ENCODE measurements around the gene MLLT3.

The MLLT3 gene

GRCh38 chr9:20315677-20316076 is 306.6 kb downstream of the MLLT3 start:
- Histone ChIP-seq H3K36me3 (ENCODE audit: control insufficient read depth, insufficient read depth, low read length) (no peaks in the 10 kb centered on the region), H3K9me3 (ENCODE audit: control insufficient read depth, insufficient read depth, low read length) (no peaks in the 10 kb centered on the region), H3K4me3 (ENCODE audit: low read length) (no peak overlapping the region), H3K27me3 (ENCODE audit: control insufficient read depth, insufficient read depth, low read length) (no peaks in the 10 kb centered on the region), H3K27ac (ENCODE audit: low read length) (no peak overlapping the region), H3K4me1 (ENCODE audit: control insufficient read depth, insufficient read depth, low read length) (no peaks in the 10 kb centered on the region)
- DNase-seq (ENCODE audit: low read depth, low spot score), result no peak
- no CpG with 5 or more reads among the region's 2 CpGs for WGBS (ENCODE audit: insufficient coverage, insufficient read length)

GRCh38 chr9:20314981-20315380 is 307.3 kb downstream of the MLLT3 start:
- no peak for DNase-seq (ENCODE audit: low read depth, low spot score)
- H3K4me1 ChIP-seq (ENCODE audit: control insufficient read depth, insufficient read depth, low read length), result no peaks in the 10 kb centered on the region
- no peak overlapping the region for H3K4me3 ChIP-seq (ENCODE audit: low read length)
- H3K9me3 ChIP-seq (ENCODE audit: control insufficient read depth, insufficient read depth, low read length), result no peaks in the 10 kb centered on the region
- no CpG with 5 or more reads among the region's 3 CpGs for WGBS (ENCODE audit: insufficient coverage, insufficient read length)
- no peak overlapping the region for H3K27ac ChIP-seq (ENCODE audit: low read length)
- H3K27me3 ChIP-seq (ENCODE audit: control insufficient read depth, insufficient read depth, low read length), result no peaks in the 10 kb centered on the region
- H3K36me3 ChIP-seq (ENCODE audit: control insufficient read depth, insufficient read depth, low read length), result no peaks in the 10 kb centered on the region

GRCh38 chr9:20313415-20313814 is 308.9 kb downstream of the MLLT3 start:
- Histone ChIP-seq H3K4me3 (ENCODE audit: low read length) (no peak overlapping the region), H3K36me3 (ENCODE audit: control insufficient read depth, insufficient read depth, low read length) (no peaks in the 10 kb centered on the region), H3K27me3 (ENCODE audit: control insufficient read depth, insufficient read depth, low read length) (no peaks in the 10 kb centered on the region), H3K27ac (ENCODE audit: low read length) (no peak overlapping the region), H3K4me1 (ENCODE audit: control insufficient read depth, insufficient read depth, low read length) (no peaks in the 10 kb centered on the region), H3K9me3 (ENCODE audit: control insufficient read depth, insufficient read depth, low read length) (no peaks in the 10 kb centered on the region; the same call in 1 of the 2 replicates)
- no peak for DNase-seq (ENCODE audit: low read depth, low spot score)
- no CpG with 5 or more reads among the region's 1 CpG for WGBS (ENCODE audit: insufficient coverage, insufficient read length)

GRCh38 chr9:20312732-20313131 is 309.6 kb downstream of the MLLT3 start:
- H3K9me3 ChIP-seq (ENCODE audit: control insufficient read depth, insufficient read depth, low read length), result no peaks in the 10 kb centered on the region; the same call in 1 of the 2 replicates
- no peaks in the 10 kb centered on the region for H3K27me3 ChIP-seq (ENCODE audit: control insufficient read depth, insufficient read depth, low read length)
- DNase-seq (ENCODE audit: low read depth, low spot score), result no peak
- no peaks in the 10 kb centered on the region for H3K4me1 ChIP-seq (ENCODE audit: control insufficient read depth, insufficient read depth, low read length)
- no peaks in the 10 kb centered on the region for H3K36me3 ChIP-seq (ENCODE audit: control insufficient read depth, insufficient read depth, low read length)
- H3K4me3 ChIP-seq (ENCODE audit: low read length), result no peak overlapping the region
- H3K27ac ChIP-seq (ENCODE audit: low read length), result no peak overlapping the region

GRCh38 chr9:20310024-20310423 is 312.3 kb downstream of the MLLT3 start:
- no peak overlapping the region for H3K4me3 ChIP-seq (ENCODE audit: low read length)
- H3K27me3 ChIP-seq (ENCODE audit: control insufficient read depth, insufficient read depth, low read length), result no peaks in the 10 kb centered on the region
- H3K4me1 ChIP-seq (ENCODE audit: control insufficient read depth, insufficient read depth, low read length), result no peaks in the 10 kb centered on the region; the same call in 1 of the 2 replicates
- no peaks in the 10 kb centered on the region for H3K36me3 ChIP-seq (ENCODE audit: control insufficient read depth, insufficient read depth, low read length)
- no peak for DNase-seq (ENCODE audit: low read depth, low spot score)
- no CpG with 5 or more reads among the region's 2 CpGs for WGBS (ENCODE audit: insufficient coverage, insufficient read length)
- H3K9me3 ChIP-seq (ENCODE audit: control insufficient read depth, insufficient read depth, low read length), result no peaks in the 10 kb centered on the region; the same call in 1 of the 2 replicates
- H3K27ac ChIP-seq (ENCODE audit: low read length), result no peak overlapping the region

GRCh38 chr9:20309124-20309523 is 313.2 kb downstream of the MLLT3 start:
- Histone ChIP-seq H3K27ac (ENCODE audit: low read length) (no peak overlapping the region), H3K4me3 (ENCODE audit: low read length) (no peak overlapping the region), H3K36me3 (ENCODE audit: control insufficient read depth, insufficient read depth, low read length) (no peaks in the 10 kb centered on the region), H3K9me3 (ENCODE audit: control insufficient read depth, insufficient read depth, low read length) (no peaks in the 10 kb centered on the region; the same call in 1 of the 2 replicates), H3K4me1 (ENCODE audit: control insufficient read depth, insufficient read depth, low read length) (peaks cover 2% of the 10 kb centered on the region; the same call in 1 of the 2 replicates), H3K27me3 (ENCODE audit: control insufficient read depth, insufficient read depth, low read length) (no peaks in the 10 kb centered on the region)
- DNase-seq (ENCODE audit: low read depth, low spot score), result no peak
- no CpG with 5 or more reads among the region's 4 CpGs for WGBS (ENCODE audit: insufficient coverage, insufficient read length)

GRCh38 chr9:20307621-20308020 is 314.7 kb downstream of the MLLT3 start:
- H3K4me1 ChIP-seq (ENCODE audit: control insufficient read depth, insufficient read depth, low read length), result peaks cover 6% of the 10 kb centered on the region; the same call in 1 of the 2 replicates
- no peak overlapping the region for H3K4me3 ChIP-seq (ENCODE audit: low read length)
- no peaks in the 10 kb centered on the region for H3K36me3 ChIP-seq (ENCODE audit: control insufficient read depth, insufficient read depth, low read length)
- no CpG with 5 or more reads among the region's 7 CpGs for whole genome bisulfite sequencing (ENCODE audit: insufficient coverage, insufficient read length)
- DNase-seq (ENCODE audit: low read depth, low spot score), result no peak
- no peaks in the 10 kb centered on the region; the same call in 1 of the 2 replicates for H3K9me3 ChIP-seq (ENCODE audit: control insufficient read depth, insufficient read depth, low read length)
- H3K27me3 ChIP-seq (ENCODE audit: control insufficient read depth, insufficient read depth, low read length), result no peaks in the 10 kb centered on the region
- no peak overlapping the region for H3K27ac ChIP-seq (ENCODE audit: low read length)

- Histone ChIP-seq H3K27ac (ENCODE audit: low read length) (no peak overlapping the region), H3K9me3 (ENCODE audit: control insufficient read depth, insufficient read depth, low read length) (no peaks in the 10 kb centered on the region; the same call in 1 of the 2 replicates), H3K4me1 (ENCODE audit: control insufficient read depth, insufficient read depth, low read length) (peaks cover 7% of the 10 kb centered on the region; the same call in 1 of the 2 replicates), H3K27me3 (ENCODE audit: control insufficient read depth, insufficient read depth, low read length) (no peaks in the 10 kb centered on the region), H3K36me3 (ENCODE audit: control insufficient read depth, insufficient read depth, low read length) (no peaks in the 10 kb centered on the region), H3K4me3 (ENCODE audit: low read length) (no peak overlapping the region)
- DNase-seq (ENCODE audit: low read depth, low spot score), result no peak
- WGBS (ENCODE audit: insufficient coverage, insufficient read length), result no CpG with 5 or more reads among the region's 4 CpGs
Observed at GRCh38 chr9:20305452-20305851, 316.8 kb downstream of the MLLT3 start.

GRCh38 chr9:20303996-20304395 is 318.3 kb downstream of the MLLT3 start:
- no peak for DNase-seq (ENCODE audit: low read depth, low spot score)
- Histone ChIP-seq H3K27me3 (ENCODE audit: control insufficient read depth, insufficient read depth, low read length) (no peaks in the 10 kb centered on the region), H3K4me1 (ENCODE audit: control insufficient read depth, insufficient read depth, low read length) (peaks cover 7% of the 10 kb centered on the region; the same call in 1 of the 2 replicates), H3K9me3 (ENCODE audit: control insufficient read depth, insufficient read depth, low read length) (no peaks in the 10 kb centered on the region), H3K36me3 (ENCODE audit: control insufficient read depth, insufficient read depth, low read length) (no peaks in the 10 kb centered on the region), H3K27ac (ENCODE audit: low read length) (no peak overlapping the region), H3K4me3 (ENCODE audit: low read length) (no peak overlapping the region)
- no CpG with 5 or more reads among the region's 3 CpGs for WGBS (ENCODE audit: insufficient coverage, insufficient read length)

GRCh38 chr9:20303066-20303465 is 319.2 kb downstream of the MLLT3 start:
- no CpG with 5 or more reads among the region's 2 CpGs for WGBS (ENCODE audit: insufficient coverage, insufficient read length)
- Histone ChIP-seq H3K27me3 (ENCODE audit: control insufficient read depth, insufficient read depth, low read length) (no peaks in the 10 kb centered on the region), H3K4me3 (ENCODE audit: low read length) (no peak overlapping the region), H3K36me3 (ENCODE audit: control insufficient read depth, insufficient read depth, low read length) (no peaks in the 10 kb centered on the region), H3K9me3 (ENCODE audit: control insufficient read depth, insufficient read depth, low read length) (no peaks in the 10 kb centered on the region), H3K4me1 (ENCODE audit: control insufficient read depth, insufficient read depth, low read length) (peaks cover 7% of the 10 kb centered on the region; the same call in 1 of the 2 replicates), H3K27ac (ENCODE audit: low read length) (no peak overlapping the region)
- DNase-seq (ENCODE audit: low read depth, low spot score), result no peak

GRCh38 chr9:20302197-20302596 is 320.1 kb downstream of the MLLT3 start:
- no peaks in the 10 kb centered on the region for H3K9me3 ChIP-seq (ENCODE audit: control insufficient read depth, insufficient read depth, low read length)
- H3K27me3 ChIP-seq (ENCODE audit: control insufficient read depth, insufficient read depth, low read length), result no peaks in the 10 kb centered on the region
- H3K27ac ChIP-seq (ENCODE audit: low read length), result no peak overlapping the region
- DNase-seq (ENCODE audit: low read depth, low spot score), result no peak
- H3K4me1 ChIP-seq (ENCODE audit: control insufficient read depth, insufficient read depth, low read length), result peaks cover 7% of the 10 kb centered on the region; the same call in 1 of the 2 replicates
- H3K4me3 ChIP-seq (ENCODE audit: low read length), result no peak overlapping the region
- H3K36me3 ChIP-seq (ENCODE audit: control insufficient read depth, insufficient read depth, low read length), result no peaks in the 10 kb centered on the region
- WGBS (ENCODE audit: insufficient coverage, insufficient read length), result no CpG with 5 or more reads among the region's 1 CpG

All from iPS DF 6.9 (cell line).